NCI-H2107 treated with DMSO at 0.1 percent for 48 hours (cell line): ENCODE results near the gene SLC25A44.

Experiments
- DNase-seq: peaks from one replicate; lab custom pipeline; 2025; ENCODE audit not compliant: unreplicated experiment; lab: John Stamatoyannopoulos, UW

Gene SLC25A44

DNA sequence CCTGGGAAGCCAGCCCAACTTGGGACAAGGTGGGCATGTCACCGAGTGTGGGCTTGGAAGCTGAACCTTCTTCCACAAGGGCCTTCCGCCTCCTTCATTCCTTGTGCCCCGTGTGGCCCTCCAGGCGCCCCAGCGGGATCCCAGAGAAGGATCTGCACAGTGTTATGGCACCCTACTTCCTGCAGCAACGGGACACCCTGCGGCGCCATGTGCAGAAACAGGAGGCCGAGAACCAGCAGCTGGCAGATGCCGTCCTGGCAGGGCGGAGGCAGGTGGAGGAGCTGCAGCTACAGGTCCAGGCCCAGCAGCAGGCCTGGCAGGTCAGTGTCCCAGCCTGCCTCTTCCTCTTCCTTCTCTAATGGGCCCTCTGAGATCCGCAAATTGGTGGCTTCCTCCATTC, 42.3 kb downstream of the SLC25A44 start:
- no peak for DNase-seq

DNA sequence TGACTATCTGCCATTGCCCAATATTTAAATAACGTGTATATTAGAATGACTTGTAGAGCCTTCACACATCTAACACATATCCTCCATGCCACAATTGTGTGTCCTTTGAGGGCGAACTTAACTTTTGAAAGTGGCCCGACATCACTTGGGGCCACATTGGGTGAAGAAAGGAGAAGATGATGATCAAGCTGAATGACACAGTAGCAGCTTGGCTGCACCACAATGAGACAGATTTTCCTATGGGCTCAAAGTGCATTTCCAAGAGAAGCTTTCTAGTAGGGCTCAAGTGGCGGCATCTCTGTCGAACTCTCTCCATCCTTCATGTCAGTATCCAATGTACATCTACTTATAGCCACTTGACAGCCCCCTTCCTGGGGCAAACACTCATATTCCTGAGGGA, 44.3 kb downstream of the SLC25A44 start:
- DNase-seq = no peak

DNA sequence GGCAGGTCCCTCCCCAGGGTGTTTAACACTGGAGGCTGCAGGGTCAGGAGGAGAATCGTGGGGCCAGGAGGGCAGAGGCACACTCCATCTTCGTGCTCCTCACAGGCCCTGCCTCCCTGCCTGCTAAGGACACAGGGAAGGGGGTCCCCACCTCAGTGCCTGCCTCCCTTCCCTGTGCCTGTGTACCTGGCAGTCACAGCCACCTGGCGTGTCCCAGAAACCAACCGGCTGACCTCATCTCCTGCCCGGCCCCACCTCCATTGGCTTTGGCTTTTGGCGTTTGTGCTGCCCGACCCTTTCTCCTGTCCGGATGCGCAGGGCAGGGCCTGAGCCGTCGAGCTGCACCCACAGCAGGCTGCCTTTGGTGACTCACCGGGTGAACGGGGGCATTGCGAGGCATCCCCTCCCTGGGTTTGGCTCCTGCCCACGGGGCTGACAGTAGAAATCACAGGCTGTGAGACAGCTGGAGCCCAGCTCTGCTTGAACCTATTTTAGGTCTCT, 47.5 kb downstream of the SLC25A44 start:
- DNase-seq = no peak

DNA sequence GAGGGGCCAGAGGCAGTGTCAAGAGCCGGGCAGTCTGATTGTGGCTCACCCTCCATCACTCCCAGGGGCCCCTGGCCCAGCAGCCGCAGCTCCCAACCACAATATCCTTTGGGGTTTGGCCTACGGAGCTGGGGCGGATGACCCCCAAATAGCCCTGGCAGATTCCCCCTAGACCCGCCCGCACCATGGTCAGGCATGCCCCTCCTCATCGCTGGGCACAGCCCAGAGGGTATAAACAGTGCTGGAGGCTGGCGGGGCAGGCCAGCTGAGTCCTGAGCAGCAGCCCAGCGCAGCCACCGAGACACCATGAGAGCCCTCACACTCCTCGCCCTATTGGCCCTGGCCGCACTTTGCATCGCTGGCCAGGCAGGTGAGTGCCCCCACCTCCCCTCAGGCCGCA, 48.0 kb downstream of the SLC25A44 start, which contains the start of gene BGLAP:
TSS of gene BGLAP (plus strand) at position 259 of the 400 bp plus-strand sequence. CDS start at position 307, 48 bp downstream.
- DNase-seq = no peak

DNA sequence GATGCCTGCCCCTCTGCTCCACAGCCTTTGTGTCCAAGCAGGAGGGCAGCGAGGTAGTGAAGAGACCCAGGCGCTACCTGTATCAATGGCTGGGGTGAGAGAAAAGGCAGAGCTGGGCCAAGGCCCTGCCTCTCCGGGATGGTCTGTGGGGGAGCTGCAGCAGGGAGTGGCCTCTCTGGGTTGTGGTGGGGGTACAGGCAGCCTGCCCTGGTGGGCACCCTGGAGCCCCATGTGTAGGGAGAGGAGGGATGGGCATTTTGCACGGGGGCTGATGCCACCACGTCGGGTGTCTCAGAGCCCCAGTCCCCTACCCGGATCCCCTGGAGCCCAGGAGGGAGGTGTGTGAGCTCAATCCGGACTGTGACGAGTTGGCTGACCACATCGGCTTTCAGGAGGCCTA, 48.8 kb downstream of the SLC25A44 start:
- no peak for DNase-seq

DNA sequence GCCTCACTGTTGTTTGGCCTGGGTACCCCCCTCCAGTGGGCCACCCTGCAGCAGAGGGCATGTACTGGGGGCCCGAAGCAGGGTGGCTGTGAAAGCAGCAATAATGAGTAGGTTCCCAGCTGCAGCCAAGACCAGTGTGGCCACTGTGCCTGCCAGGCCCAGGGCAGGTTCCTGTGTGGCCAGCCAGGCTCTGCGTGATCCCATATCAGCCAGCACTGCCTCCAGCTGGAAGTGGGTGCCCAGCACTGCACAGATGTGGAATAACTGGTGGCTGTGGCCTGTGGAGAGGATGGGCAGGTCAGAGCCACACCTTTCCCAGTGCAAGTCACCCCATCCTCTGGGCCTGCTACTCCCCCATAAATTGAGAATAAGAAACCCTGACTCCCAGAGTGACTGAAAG, 50.2 kb downstream of the SLC25A44 start:
- DNase-seq = no peak

DNA sequence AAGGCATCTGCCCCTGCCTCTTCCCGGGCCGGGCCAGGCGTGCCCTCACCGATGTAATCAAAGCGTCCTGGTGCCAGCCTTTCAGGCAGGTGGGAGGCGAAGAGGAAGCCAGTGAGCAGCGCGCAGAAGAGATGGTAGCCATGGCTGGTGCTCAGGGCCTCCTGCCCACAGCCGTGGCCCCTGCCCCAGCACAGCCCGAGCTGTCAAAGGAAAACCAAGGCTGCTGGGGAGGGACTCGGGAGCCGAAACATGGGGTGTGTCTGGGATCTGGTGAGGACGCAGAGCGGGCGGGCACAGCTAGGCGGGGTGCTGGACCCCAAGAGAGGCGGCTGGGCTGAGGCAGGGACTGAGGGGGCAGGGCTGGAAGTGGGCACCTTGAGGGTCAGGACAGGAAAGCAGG, 50.8 kb downstream of the SLC25A44 start:
- no peak for DNase-seq

DNA sequence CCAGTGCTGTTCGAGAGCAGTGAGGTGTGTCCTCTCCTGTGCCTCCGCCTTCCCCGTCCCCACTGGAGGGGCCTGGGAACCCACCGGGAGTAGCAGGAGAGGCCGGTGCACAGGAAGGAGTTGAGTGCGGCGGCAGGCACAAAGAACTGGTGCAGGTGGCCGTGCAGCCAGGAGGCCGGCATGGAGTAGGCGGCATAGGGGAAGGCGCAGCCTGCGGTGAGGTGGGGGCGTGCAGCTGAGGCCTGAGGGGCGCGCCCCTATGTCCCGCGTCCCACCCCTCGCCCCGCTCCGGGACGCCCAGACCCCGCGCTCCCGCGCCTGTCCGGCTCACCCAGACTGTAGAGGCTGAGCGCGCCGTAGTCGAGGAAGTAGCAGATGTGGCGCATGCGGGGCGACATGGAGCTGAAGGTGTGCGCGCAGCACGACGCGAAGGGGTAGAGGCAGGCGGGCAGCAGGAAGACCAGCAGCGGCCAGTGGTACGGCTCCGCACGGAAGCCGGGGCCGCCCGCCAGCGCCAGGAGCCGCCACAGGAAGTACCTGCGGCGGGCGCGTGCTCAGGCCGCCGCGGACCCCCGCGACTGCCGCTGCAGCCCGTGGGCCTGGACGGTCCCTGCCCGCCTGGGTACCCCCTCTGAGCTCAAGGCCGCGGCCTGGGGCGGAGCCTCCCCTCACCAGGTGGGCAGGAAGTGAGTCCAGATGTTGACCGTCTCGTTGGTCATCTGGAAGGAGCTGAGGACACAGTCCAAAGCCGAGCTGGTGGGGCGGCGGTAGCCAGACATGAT, 51.7 kb downstream of the SLC25A44 start:
- no peak for DNase-seq

DNA sequence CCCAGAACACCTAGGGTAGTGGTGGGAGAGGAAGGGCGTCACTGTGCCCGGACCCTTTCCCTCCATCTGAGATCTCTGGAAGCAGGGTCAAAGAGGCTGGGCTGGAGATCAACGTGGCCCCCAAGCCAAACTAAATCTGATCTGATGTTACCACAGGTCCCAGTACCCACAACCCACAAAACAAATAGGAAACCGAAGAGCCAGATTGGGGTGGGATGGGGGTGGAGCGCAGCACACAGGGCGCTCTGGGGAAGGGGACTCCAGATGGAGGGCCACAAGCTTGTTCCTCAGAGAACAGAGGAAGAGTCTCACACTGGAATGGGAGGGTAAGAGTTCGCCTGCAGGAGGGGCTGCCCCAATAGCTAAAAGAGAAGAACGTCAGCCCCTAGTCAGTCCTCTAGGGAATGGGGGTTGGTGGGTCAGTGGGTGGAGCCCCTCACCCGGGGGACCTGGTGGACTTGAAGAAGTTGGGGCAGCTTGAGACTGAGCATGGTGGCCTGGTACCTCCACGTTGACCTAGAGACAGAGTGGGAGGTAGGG, 52.4 kb downstream of the SLC25A44 start:
- DNase-seq = no peak

DNA sequence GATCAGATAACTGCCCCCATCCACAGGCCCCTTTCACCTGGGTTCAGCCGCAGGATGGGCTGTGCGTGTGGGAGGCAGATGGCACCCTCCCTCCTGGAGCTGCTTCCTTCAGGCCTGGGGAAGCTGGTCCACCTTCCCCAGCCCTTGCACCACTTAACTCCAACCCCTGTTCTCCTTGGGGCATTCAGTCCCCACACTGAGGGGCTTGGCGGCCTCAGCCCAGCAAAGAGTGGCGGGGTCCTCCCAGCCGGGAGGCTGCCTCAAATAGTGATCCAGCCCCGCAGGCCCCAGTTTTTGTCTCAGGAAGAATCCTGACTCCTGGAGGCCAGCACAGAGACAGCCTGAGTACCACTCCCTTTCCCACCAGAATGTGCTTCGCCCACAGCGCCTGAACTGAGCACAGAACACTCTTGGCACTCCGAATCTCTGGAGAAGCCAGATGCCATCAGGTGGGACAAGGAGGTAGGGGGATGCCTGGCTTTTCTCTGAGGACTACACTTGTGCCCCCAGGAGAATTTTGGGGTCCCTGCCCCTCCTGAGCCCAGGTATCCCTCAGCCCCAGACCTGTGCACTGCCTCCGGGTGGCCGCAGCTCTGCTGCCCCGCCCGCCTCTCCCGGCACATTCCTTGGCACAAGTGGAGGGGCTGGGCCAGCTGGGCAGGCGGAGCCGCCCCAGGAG, 53.0 kb downstream of the SLC25A44 start:
- no peak for DNase-seq

DNA sequence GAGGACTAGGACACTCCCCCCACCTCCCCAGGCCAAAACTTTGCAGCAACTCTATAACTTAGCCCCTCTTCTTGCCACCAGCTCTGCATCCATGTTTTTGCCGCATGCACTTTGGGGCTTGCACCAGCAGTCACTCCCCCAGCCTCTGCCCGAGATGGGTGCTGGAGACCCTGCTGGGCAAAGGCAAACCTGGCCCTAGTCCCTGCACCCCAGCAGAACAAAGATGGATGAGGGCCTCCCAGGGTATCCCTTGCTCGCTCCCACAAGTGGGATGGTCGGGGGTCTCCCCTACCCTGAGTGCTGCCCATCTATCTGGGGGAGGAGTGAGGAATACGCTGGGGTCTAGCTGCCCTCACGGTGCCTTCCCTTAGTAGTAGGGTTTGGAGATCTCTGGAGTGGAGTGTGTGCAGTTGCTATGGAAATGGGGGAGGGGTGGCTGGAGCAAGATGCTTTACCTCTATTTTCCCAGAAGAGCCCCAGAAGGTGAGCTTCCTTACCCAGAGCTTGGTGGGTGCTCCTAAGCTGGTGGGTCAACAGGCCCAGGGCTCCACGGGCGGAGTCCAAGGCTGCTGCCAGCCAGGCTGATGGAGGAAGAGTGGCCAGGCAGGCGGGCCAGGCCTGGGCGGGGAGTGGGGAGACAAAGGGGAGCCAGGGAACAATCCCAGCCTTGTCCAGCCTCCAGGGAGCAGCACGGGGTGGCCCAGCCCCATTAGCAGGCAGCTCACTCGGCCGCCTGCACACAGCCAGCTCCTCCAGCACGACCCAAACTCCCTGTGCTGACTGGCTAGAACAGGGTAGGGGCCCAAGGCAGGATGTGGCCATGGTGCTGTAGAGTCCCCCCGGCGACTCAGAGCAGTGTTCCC, 53.8 kb downstream of the SLC25A44 start, which contains the start of gene PAQR6:
TSS of gene PAQR6 (minus strand) at position 597 of the 863 bp plus-strand sequence. CDS start 1,325 bp downstream, outside the sequence.
- DNase-seq = no peak

DNA sequence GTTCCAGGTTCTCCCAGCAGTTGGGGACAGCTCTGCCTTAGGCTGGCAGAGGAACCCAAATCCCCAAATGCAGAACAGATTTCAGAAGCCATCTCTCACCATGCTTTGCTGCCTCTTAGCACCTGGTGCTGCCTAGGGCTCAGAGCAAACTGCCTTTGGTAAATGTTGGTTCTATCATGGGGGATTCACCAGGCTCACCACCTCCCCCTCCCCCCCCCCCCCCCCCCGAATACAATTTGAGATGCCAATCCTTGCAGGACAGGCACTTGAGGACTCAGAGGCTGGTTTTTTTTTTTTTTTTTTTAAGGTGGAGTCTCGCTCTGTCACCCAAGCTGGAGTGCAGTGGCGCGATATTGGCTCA, 54.4 kb downstream of the SLC25A44 start:
- DNase-seq = no peak

DNA sequence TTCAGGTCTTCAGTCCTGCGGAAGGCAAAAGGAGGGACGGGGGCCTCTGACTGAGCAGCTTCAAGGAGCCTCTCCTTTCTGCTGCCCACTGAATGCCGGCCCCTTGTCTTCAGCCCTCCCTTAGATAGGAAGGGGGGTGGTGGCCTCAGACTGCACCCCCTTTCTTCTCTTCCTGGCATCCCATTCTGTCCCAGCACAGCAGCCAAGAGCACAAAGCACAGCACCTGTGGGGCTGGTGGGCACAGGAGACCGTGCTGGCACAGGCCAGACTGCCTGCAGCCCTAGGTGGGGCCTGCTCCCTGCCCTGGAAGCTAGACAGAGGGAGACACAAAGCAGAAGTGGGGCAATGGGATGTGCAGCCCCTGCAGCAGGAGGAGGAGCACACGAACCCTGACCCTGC, 55.7 kb downstream of the SLC25A44 start:
- no peak for DNase-seq

DNA sequence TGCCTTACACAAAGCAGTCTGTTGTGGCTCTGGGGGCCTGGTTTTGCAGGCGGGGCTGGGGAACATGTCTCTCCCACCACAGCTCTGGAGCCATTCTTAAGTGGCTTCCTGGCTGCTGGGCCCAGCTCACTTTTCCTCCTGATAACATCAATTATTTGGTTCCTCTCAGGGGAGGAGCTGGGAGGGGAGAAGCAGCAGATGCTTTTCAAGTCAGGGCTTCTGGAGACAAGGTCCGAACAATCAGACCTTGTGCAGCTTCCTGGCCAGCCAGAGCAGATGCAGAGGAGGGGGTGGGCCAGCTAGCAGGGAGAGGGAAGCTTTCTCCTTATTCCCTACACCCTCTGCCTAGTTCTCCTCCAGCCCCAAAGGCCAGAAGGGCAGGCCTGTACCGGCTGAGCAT, 57.6 kb downstream of the SLC25A44 start:
- DNase-seq = no peak

DNA sequence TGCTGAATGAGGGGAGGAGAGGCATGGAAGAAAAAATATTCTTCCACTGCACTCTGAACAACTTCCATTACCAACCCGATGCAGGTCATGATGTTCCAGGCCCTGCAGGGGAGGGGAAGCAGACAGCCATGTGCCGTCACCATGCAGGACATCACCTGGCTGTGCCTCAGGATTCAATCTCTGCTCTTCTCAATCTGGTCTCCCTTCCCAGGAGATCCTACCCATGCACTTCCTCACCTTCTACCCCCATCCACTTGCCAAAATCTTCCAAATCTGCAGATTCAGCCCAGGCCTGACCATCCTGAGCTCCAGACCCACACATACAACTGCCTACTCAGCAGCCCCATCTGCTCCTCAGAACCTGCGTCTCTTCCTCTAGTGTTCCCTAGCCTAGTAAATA, 59.7 kb downstream of the SLC25A44 start:
- no peak for DNase-seq

DNA sequence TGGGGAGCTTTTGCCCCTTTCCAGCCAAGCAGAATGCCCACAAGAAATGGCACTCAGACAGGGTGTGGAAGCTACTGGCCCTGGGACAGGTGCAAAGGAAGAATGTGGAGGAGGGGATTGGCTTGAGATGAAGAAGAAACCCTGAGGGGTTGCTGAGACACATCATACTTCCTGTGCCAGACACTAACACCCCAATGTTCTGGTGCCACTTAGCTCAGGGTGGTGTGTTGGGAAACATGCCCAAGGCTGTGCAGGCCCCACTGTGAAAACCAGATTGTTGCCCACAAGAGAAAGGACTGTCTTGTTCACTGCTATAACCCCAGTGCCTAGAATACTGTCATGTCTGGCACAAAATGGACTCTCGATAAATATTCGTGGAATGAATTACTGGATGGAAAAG, 63.8 kb downstream of the SLC25A44 start:
- no peak for DNase-seq

DNA sequence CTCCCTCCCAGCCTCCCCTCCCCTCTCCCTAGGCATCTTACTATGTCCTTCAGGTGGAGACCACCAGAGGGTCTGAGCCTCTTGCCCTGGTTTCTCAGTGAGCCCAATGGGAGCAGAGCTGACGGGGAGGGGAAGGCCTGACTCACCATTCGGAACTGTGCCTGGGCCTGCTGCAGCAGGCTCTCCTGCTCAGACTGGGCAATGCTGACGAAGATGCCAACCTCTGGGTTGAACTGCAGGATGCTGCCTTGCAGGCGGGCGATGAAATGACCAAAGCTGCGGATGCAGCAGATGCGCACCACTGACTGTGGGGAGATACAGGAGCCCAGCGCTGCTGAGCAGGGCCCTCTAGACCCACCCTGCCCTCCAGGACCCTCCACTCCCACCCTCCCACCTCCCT, 65.0 kb downstream of the SLC25A44 start:
- no peak for DNase-seq

DNA sequence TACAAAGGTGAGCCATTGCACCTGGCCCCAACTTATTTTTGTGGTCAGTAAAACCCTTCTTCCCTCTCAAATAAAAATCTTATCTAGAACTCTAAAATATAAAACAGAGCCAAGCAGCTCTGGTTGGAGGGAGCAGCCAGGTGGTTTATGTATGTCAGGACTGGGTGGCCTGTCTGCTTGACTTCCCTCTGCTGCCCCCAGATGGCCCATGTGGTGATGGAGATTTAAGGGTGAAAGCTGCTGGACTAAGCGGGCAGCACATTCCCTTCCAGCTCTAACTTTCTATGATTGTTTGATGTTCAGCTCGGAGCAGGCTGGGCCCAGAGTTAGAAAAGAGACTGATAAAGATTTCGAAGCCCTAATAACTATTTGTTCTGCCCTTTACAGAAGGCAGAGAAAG, 65.9 kb downstream of the SLC25A44 start:
- DNase-seq = no peak

DNA sequence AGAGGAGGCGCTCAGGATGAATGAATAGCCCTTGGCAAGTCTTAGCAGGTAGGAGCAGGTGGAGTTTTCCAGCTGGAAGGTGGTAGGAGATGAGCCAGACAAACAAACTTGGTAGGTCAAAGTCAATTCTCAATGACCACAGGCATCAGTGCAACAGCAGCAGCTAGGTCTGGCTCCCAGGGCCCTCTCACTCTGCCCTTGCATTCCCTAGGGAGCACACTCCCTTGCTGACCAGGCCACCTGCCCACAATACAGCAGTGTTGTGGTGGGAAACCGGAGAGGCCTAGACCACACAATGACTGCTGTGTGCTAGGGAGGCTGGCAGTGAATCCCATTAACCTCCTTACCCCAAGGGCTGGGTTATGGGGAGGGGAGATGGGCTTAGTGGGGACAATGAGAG, 67.0 kb downstream of the SLC25A44 start:
- DNase-seq = no peak
